ENCODE measurements around the gene MICAL2. TPM values are rescaled to one million over a fixed set of nuclear protein-coding genes. Genes with fewer than 3 reads are reported as not detected.

The MICAL2 gene
- total and polyA plus RNA-seq, 2 of the 8 experiments (the other 6 are each of a cell fraction or from before 2014, with no cell fraction given): 1.3 to 4.1 TPM

GRCh38 chr11:12110201-12110713, at the start of gene MICAL2 (continued):
- no peak for TF ChIP-seq RBBP5 (IDR thresholded peaks at IDR 0.05; ENCODE audit: borderline replicate concordance, low read depth, low read length)
- TF ChIP-seq RAD21 (IDR thresholded peaks at IDR 0.05 in 1 of 2, conservative IDR thresholded peaks at IDR 0.05 in 1 of 2; ENCODE audit: low read depth in 2 of 2, low read length in 2 of 2): no peak
- no peak for TF ChIP-seq JUN (IDR thresholded peaks at IDR 0.05; ENCODE audit: low read depth, low read length)
- TF ChIP-seq RNF2 (IDR thresholded peaks at IDR 0.05; ENCODE audit: borderline replicate concordance, low read depth, low read length, missing control alignments, poor library complexity, severe bottlenecking): no peak
- no peak for TF ChIP-seq MAFK (IDR thresholded peaks at IDR 0.05; ENCODE audit: low read depth, low read length)
- TF ChIP-seq PHF8 (conservative IDR thresholded peaks at IDR 0.05; ENCODE audit: low read depth, low read length): no peak
- no peak for TF ChIP-seq TAF7 (optimal IDR thresholded peaks at IDR 0.05; ENCODE audit: borderline replicate concordance, low read depth, low read length)
- TF ChIP-seq FOSL1 (IDR thresholded peaks at IDR 0.05; ENCODE audit: insufficient read depth, low read depth, low read length): no peak
- TF ChIP-seq SUZ12 (IDR thresholded peaks at IDR 0.05; ENCODE audit: low read length): no peak
- peak; percentile 91 for TF ChIP-seq MAX (IDR thresholded peaks at IDR 0.05)
- no peak for TF ChIP-seq TCF12 (IDR thresholded peaks at IDR 0.05; ENCODE audit: low read depth, low read length)
- TF ChIP-seq CBX8 (IDR thresholded peaks at IDR 0.05; ENCODE audit: borderline replicate concordance, low read depth, low read length): no peak
- TF ChIP-seq CREB1 (IDR thresholded peaks at IDR 0.05): no peak; the same call in 1 of the 2 replicates
- TF ChIP-seq NANOG (IDR thresholded peaks at IDR 0.05; ENCODE audit: insufficient read depth, low read depth, low read length, poor library complexity, severe bottlenecking): no peak
- TF ChIP-seq TAF1 (IDR thresholded peaks at IDR 0.05; ENCODE audit: low read depth, low read length): no peak
- no peak for TF ChIP-seq SP2 (IDR thresholded peaks at IDR 0.05; ENCODE audit: low read length)
- TF ChIP-seq CEBPB (IDR thresholded peaks at IDR 0.05; ENCODE audit: low read depth, low read length): no peak
- TF ChIP-seq EGR1 (IDR thresholded peaks at IDR 0.05; ENCODE audit: borderline replicate concordance, low read depth, low read length): no peak
- peak; percentile 37; the same call in 1 of the 2 replicates for TF ChIP-seq SP1 (IDR thresholded peaks at IDR 0.05; ENCODE audit: low read depth, low read length)
- TF ChIP-seq POLR2AphosphoS5 (IDR thresholded peaks at IDR 0.05; ENCODE audit: low read depth, low read length): no peak
- TF ChIP-seq SIX5 (IDR thresholded peaks at IDR 0.05; ENCODE audit: low read depth, low read length): no peak
- TF ChIP-seq CTBP2 (IDR thresholded peaks at IDR 0.05; ENCODE audit: borderline replicate concordance, insufficient read depth, insufficient read length, low read length): no peak
- peak; percentile 90 for TF ChIP-seq KDM4A (IDR thresholded peaks at IDR 0.05; ENCODE audit: low read depth, low read length, severe bottlenecking)
- TF ChIP-seq CBX5 (IDR thresholded peaks at IDR 0.05; ENCODE audit: low read depth, low read length): no peak

Measured in H1 (cell line).